GM12872 (cell line): Measurements from ENCODE around the gene TIMM44.
A peak's percentile ranks its signal among the peaks of the same experiment; 100 is the strongest.

Experiments
- TF ChIP-seq, protein P1 (sequence below): IDR thresholded peaks from 3 replicates; pipeline ENCODE4 v1.5.1; 2011; ENCODE audit warnings: low read depth, mild to moderate bottlenecking, low read length, moderate library complexity; ENCODE audit not compliant: insufficient read depth

TIMM44 gene

DNA sequence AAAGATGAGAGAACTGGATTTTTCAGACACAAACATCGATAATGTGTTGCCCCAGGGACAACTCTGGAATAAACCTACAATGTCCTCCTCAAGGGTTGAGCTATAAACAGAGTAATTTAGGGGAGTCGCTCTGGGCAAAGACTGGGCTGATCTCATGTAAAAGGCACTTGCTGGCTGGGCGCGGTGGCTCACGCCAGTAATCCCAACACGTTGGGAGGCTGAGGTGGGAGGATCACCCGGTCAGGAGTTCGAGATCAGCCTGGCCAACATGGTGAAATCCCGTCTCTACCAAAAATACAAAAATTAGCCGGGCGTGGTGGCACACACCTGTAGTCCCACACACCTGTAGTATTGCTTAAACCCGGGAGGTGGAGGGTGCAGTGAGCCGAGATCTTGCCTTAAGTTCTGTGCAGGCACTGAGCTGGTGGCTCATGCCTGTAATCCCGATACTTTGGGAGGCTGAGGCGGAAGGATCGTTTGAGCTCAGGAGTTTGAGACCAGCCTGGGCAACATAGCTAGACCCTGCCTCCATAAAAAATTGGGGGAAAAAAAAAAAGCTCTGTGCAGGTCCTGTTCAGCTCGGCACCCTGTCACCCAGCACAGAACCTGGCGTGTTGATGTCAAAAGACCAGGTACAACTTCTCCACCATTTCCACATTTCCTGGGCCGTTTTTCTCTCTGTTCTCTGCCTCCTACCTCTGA, 1.4 kb downstream of the TIMM44 start:
- TF ChIP-seq, protein P1, sequence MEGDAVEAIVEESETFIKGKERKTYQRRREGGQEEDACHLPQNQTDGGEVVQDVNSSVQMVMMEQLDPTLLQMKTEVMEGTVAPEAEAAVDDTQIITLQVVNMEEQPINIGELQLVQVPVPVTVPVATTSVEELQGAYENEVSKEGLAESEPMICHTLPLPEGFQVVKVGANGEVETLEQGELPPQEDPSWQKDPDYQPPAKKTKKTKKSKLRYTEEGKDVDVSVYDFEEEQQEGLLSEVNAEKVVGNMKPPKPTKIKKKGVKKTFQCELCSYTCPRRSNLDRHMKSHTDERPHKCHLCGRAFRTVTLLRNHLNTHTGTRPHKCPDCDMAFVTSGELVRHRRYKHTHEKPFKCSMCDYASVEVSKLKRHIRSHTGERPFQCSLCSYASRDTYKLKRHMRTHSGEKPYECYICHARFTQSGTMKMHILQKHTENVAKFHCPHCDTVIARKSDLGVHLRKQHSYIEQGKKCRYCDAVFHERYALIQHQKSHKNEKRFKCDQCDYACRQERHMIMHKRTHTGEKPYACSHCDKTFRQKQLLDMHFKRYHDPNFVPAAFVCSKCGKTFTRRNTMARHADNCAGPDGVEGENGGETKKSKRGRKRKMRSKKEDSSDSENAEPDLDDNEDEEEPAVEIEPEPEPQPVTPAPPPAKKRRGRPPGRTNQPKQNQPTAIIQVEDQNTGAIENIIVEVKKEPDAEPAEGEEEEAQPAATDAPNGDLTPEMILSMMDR = no peak

DNA sequence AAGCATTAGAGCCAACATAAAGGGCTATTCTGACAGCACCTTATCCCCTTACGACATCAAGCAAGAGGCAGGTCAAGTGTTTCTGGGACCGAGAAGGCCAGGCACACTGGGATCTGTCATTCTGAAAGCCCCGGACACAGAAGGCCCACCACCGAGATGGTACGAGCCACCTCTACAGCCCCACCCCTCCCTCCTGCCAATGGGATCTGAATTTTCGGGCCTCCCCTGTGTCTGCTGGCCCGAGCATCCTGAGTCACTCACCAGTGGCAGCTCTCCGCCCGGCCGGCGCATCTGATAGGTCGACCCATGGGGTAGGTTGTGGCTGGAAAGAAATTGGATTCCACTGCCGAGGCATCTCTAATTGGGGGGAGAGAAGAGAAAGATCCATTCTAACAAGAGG, 2.6 kb downstream of the TIMM44 start:
- TF ChIP-seq, protein P1 = no peak

DNA sequence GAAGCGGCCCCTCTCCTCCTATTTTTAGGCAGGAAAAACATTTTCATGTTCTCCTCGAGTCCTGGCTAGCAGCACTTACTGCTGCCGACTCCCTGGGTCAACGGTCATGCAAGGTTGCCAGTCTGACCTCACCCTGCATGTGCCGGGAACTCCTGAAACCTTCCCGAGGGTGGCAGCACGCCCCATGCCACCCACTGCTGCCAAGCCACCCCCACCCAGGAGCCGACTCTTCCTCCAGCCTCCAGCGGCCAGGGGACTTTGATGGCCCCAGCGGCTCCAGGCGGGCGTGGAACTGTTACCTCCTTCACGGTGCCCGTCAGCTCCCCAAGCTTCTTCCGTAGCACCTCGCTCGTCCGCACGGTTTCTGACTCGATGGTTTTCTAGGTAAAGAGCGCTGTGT, 8.7 kb downstream of the TIMM44 start:
- TF ChIP-seq, protein P1 = no peak

DNA sequence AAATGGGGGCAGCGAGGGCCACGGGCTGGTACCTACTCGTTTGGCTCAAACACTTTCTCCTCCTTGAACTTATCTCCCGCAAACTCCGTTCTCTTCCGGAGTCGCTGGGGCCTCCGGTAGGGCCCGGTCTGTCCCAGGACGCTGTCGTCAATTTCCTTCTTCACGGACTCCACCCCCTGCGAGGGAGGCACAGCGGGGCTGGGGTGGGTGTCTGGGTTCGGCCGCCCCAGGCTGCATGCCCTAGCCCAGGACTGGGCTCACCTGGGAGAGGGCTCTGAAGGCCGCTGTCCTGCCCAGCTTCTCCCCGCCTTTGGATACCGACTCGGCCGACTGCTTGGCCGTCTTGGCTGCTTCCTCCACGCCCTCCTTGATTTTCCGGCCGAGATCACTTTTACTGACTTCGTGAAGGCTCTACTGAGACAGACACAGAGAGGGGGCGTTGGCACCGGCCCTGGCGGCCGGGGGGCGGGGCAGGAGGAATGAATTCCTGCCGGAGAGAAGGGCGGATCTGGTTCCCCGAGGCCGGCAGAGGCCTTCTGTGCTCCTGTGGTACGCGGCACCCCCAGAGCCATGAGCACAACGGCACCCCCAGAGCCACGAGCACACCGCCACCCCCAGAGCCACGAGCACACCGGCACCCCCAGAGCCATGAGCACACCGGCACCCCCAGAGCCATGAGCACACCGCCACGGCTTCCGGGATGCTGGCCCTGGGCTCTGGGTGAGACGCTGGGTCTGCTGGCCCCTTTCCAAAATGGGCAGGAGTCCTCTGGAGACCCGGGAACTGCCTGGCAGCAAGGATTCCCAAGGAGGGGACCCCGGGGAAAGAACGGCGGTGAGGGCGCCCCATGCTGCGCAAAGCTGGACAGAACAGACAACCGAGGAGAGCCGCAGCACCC, 9.4 kb downstream of the TIMM44 start:
- TF ChIP-seq, protein P1 = no peak

DNA sequence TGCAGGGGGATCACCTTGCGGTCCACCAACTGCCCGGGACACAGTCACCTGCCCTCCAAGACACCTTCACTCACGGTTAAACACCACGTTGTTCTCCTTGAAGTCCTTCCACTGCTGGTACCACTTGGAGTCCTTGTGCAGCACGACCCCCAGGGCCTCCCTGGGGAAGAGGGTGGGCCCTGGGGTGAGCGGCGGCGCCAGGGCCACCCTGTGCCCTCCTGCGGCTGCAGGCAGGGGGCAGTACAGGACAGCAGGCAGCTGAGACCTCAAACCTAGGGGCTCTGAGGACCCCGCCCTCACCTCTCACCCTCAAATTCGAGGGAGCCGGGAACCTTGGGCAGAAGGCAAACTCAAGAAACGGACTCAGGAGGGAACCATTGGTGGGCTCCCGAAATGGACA, 10.1 kb downstream of the TIMM44 start:
- TF ChIP-seq, protein P1 = peak; percentile 27; the same call in 1 of the 3 replicates

DNA sequence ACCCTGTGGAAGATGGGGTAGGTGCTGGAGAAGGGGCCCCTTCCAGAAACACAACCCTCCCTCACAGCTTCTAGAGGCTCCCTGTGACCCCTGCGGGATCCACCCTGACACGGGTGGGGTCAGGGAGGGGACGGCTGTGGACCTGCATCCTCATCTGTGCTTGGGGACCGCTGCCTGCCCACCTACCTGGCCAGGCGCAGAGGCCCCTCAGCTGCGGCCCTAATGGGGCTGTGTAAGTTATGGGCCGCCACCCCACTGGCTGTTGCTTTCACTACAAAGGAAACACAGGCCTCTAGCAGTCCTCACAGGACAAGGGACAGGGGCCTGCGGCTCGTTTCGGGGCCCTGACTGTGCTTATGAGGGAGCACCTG, 10.6 kb downstream of the TIMM44 start:
- TF ChIP-seq, protein P1 = no peak

DNA sequence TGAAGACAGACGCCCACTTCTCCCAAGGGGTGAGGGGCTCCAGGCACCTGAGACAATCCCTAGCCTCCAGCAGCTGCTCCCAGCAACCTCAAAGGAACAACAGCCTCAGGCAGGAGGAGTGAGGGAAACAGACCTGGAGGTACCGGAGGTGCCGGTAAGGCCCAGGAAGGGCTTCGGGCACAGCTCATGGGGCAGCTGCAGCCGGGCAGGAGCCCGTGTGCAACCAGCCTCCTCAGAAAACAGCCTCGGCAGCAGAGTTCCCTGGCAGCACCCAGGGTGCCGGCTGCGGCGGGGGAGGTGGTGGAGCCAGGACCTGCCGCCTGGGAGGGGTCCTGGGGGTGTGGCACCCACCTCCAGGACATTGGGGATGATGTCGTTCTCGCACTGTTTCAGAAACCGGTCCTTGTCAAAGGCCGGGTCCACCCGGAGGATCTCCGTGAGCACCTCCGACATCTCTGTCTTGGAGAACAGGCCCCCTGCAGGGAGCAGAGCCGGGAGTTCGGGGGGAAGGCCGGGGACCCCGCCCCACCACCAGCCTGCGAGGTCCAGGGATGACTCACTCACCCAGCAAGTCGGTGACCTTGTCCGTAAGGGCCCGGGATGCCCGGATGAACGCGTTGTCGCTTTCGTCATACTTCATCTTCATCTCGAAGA, 11.1 kb downstream of the TIMM44 start:
- TF ChIP-seq, protein P1 = no peak
